ENCODE measurements around the gene FASN.

Gene FASN

GRCh38 chr17:82129095-82129494 lies 31.1 kb upstream of the FASN start:
- TF ChIP-seq CTCF (conservative IDR thresholded peaks at IDR 0.05) (no peak), ZFX (IDR thresholded peaks at IDR 0.05) (no peak)
- H3K27ac ChIP-seq: no peak overlapping the region

- H3K27ac ChIP-seq: no peak overlapping the region
- no peak for TF ChIP-seq ZFX (IDR thresholded peaks at IDR 0.05)
- no peak for TF ChIP-seq CTCF (conservative IDR thresholded peaks at IDR 0.05)
Measured at GRCh38 chr17:82128287-82128686, 30.3 kb upstream of the FASN start.

- no peak overlapping the region for H3K27ac ChIP-seq
- TF ChIP-seq CTCF (conservative IDR thresholded peaks at IDR 0.05): no peak
- TF ChIP-seq ZFX (IDR thresholded peaks at IDR 0.05): no peak
Measured at GRCh38 chr17:82127704-82128103, 29.7 kb upstream of the FASN start.

- no peak for TF ChIP-seq CTCF (conservative IDR thresholded peaks at IDR 0.05)
- no peak for TF ChIP-seq ZFX (IDR thresholded peaks at IDR 0.05)
- H3K27ac ChIP-seq: no peak overlapping the region
Measured at GRCh38 chr17:82127315-82127595, 29.2 kb upstream of the FASN start.

- TF ChIP-seq CTCF (conservative IDR thresholded peaks at IDR 0.05) (no peak), ZFX (IDR thresholded peaks at IDR 0.05) (no peak)
- no peak overlapping the region for H3K27ac ChIP-seq
Measured at GRCh38 chr17:82126556-82127314, 28.7 kb upstream of the FASN start.

GRCh38 chr17:82124101-82124500 lies 26.1 kb upstream of the FASN start:
- TF ChIP-seq ZFX (IDR thresholded peaks at IDR 0.05) (no peak), CTCF (conservative IDR thresholded peaks at IDR 0.05) (no peak)
- H3K27ac ChIP-seq: no peak overlapping the region

- TF ChIP-seq ZFX (IDR thresholded peaks at IDR 0.05): no peak
- no peak for TF ChIP-seq CTCF (conservative IDR thresholded peaks at IDR 0.05)
- no peak overlapping the region for H3K27ac ChIP-seq
Measured at GRCh38 chr17:82121660-82122629, 23.9 kb upstream of the FASN start.
